Mesendoderm (in vitro differentiated cells): Measurements from ENCODE around the gene VAT1L.

ENCODE experiments used
- DNase-seq: peaks from one replicate; pipeline ENCODE4 v3.0.0; 2013
- H2AK5ac ChIP-seq: 2 replicates; pipeline ENCODE4 v1.6.1; 2013; ENCODE audit warnings: low read length, inconsistent platforms
- H2BK120ac ChIP-seq: 2 replicates; pipeline ENCODE4 v1.6.1; 2013; ENCODE audit warnings: low read depth, mild to moderate bottlenecking, low read length, moderate library complexity, mixed read lengths
- H2BK15ac ChIP-seq: replicated peaks from 2 replicates; pipeline ENCODE4 v1.6.1; 2013; ENCODE audit warnings: low read depth, mild to moderate bottlenecking, moderate library complexity
- H2BK5ac ChIP-seq: 2 replicates; pipeline ENCODE4 v1.6.1; 2013; ENCODE audit warnings: low read length, inconsistent platforms
- H3K18ac ChIP-seq: 2 replicates; pipeline ENCODE4 v1.6.1; 2013; ENCODE audit warnings: mild to moderate bottlenecking, low read length, mixed read lengths
- H3K23ac ChIP-seq: one replicate; pipeline ENCODE4 v1.6.1; 2013; ENCODE audit warnings: low read length
- H3K27ac ChIP-seq: 2 replicates; pipeline ENCODE4 v1.5.1; 2013; ENCODE audit warnings: low read depth, mild to moderate bottlenecking, inconsistent platforms, low read length, moderate library complexity
- H3K27me3 ChIP-seq: 2 replicates; pipeline ENCODE4 v1.6.1; 2013; ENCODE audit warnings: low read length, control low read depth, mild to moderate bottlenecking, inconsistent platforms; ENCODE audit not compliant: insufficient read depth, poor library complexity
- H3K36me3 ChIP-seq: 2 replicates; pipeline ENCODE4 v1.6.1; 2013; ENCODE audit warnings: low read length, inconsistent platforms; ENCODE audit not compliant: control insufficient read depth, insufficient read depth
- H3K4ac ChIP-seq: one replicate; pipeline ENCODE4 v1.6.1; 2013; ENCODE audit warnings: low read depth, mild to moderate bottlenecking, low read length, moderate library complexity
- H3K4me1 ChIP-seq: 2 replicates; pipeline ENCODE4 v1.6.1; 2013; ENCODE audit warnings: low read depth, low read length, inconsistent platforms; ENCODE audit not compliant: control insufficient read depth
- H3K4me2 ChIP-seq: 2 replicates; pipeline ENCODE4 v1.6.1; 2013; ENCODE audit warnings: low read length
- H3K4me3 ChIP-seq: 2 replicates; pipeline ENCODE4 v1.5.1; 2013; ENCODE audit warnings: mild to moderate bottlenecking, low read length
- H3K56ac ChIP-seq: one replicate; pipeline ENCODE4 v1.6.1; 2013; ENCODE audit warnings: low read length
- H3K79me1 ChIP-seq: 2 replicates; pipeline ENCODE4 v1.6.1; 2013; ENCODE audit warnings: low read length, inconsistent platforms
- H3K79me2 ChIP-seq: 2 replicates; pipeline ENCODE4 v1.6.1; 2013; ENCODE audit warnings: mild to moderate bottlenecking, low read length; ENCODE audit not compliant: control insufficient read depth, insufficient read depth
- H3K9ac ChIP-seq: 2 replicates; pipeline ENCODE4 v1.6.1; 2013; ENCODE audit warnings: low read length, inconsistent platforms
- H4K5ac ChIP-seq: one replicate; pipeline ENCODE4 v1.6.1; 2013; ENCODE audit warnings: low read length
- H4K8ac ChIP-seq: one replicate; pipeline ENCODE4 v1.6.1; 2013; ENCODE audit warnings: low read depth, mild to moderate bottlenecking, control low read depth, low read length, moderate library complexity
- WGBS: extraction: QIAGEN DNeasy Blood & Tissue Kit; methylation state at CpG from one replicate; pipeline ENCODE4 v1.1.7; 2013; ENCODE audit warnings: low lambda C conversion rate, missing lambda C conversion rate; ENCODE audit not compliant: insufficient coverage; ENCODE audit errors: extremely low coverage; 5-methylcytosine and 5-hydroxymethylcytosine counted together

VAT1L gene

DNA sequence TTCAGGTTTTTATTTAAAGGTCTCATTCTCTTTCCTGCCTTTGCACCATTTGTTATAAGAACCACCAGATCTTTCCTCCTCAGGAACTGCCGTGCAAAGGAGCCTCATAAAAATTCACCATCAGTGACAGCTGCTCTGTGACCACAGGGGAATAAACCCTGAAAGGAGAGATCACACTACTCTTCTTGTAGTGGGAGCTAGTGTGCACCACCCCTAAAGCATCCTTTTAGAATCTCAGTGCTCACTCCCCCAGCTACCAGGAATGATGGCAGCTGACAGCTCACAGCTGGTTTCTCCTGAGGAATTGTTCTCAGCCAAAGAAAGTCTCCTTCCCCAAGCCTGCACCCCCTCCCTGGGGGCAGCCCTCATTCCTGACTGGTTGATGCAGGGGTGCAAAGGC is 18.7 kb downstream of the VAT1L start:
- H3K18ac ChIP-seq = no peak overlapping the region

DNA sequence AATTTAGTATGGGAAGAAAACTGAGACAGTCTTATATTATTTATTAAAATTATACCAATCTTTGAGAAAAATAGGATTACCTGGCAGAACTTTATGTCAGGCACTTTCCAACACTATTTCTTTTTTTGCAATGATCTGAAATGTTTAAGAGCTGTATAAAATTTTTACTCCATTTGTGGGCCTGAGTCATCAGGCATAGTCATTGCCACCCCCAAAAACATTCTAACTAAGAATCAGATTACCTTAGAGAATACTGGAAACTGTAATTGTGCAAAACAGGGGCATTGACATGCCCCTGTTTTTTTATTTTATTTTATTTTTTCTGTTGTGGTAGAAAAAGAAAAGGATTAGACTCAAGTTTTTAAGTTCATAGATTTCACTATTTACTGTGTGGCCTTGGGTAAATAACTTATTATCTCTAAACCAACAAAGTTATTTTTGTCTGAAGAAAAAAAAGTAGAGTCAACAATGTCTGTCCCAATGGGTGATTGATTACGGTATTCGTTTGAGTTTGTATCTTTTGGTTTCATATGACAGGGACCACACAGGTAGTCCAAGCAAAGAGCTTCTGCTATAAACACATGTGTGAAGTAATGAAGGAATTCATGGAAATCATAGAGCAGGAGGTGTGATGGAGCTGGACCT is 24.6 kb downstream of the VAT1L start:
- Histone ChIP-seq H2BK5ac (no peak overlapping the region), H2BK15ac (no peak overlapping the region), H3K27me3 (no peaks in the 10 kb centered on the region), H3K27ac (no peak overlapping the region), H3K79me2 (no peaks in the 10 kb centered on the region), H3K9ac (no peak overlapping the region), H4K5ac (no peak overlapping the region), H3K18ac (no peak overlapping the region), H3K4me1 (no peaks in the 10 kb centered on the region), H3K56ac (no peak overlapping the region), H3K4me2 (no peak overlapping the region), H3K4ac (no peak overlapping the region), H3K23ac (no peak overlapping the region), H3K36me3 (no peaks in the 10 kb centered on the region), H2AK5ac (no peak overlapping the region), H2BK120ac (no peak overlapping the region), H3K79me1 (no peaks in the 10 kb centered on the region), H4K8ac (no peak overlapping the region), H3K4me3 (no peak overlapping the region)
- no peak for DNase-seq
- no CpG with 5 or more reads among the region's 2 CpGs for WGBS

More for the DNA sequence above, 18.7 kb downstream of the VAT1L start:
- H3K79me1 ChIP-seq = no peaks in the 10 kb centered on the region
- H3K79me2 ChIP-seq = no peaks in the 10 kb centered on the region
- H4K5ac ChIP-seq = no peak overlapping the region
- no peaks in the 10 kb centered on the region for H3K27me3 ChIP-seq
- H2BK120ac ChIP-seq = no peak overlapping the region
- H3K9ac ChIP-seq = no peak overlapping the region
- no peak overlapping the region for H3K23ac ChIP-seq
- no peak for DNase-seq
- H3K4me3 ChIP-seq = no peak overlapping the region
- no peak overlapping the region for H2AK5ac ChIP-seq
- H3K4ac ChIP-seq = no peak overlapping the region
- no CpG with 5 or more reads among the region's 1 CpG for WGBS
- H3K4me1 ChIP-seq = no peaks in the 10 kb centered on the region
- no peak overlapping the region for H3K4me2 ChIP-seq
- H3K27ac ChIP-seq = no peak overlapping the region
- H3K36me3 ChIP-seq = no peaks in the 10 kb centered on the region
- no peak overlapping the region for H2BK5ac ChIP-seq
- H4K8ac ChIP-seq = no peak overlapping the region
- H2BK15ac ChIP-seq = no peak overlapping the region
- no peak overlapping the region for H3K56ac ChIP-seq

DNA sequence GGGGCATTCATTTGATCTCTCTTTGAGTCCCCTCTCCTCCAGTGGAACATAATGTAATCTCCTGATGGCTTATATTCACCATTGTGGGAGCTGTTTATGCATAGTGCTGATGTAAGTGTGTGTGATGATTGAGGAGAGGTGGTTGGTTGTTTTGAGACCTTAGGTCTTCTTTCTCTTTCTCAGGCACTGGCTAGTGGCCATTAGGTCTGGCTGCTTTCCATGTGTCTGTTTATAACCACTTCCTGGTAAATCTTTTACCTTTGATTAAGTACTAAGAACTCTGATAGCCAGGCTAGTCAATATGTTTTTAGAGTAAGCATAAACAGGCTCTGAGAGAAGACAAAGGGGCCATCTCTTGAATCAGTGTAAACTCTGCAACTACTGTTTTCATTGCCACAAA is 27.9 kb downstream of the VAT1L start:
- no peak overlapping the region for H3K4me2 ChIP-seq
- H4K8ac ChIP-seq = no peak overlapping the region
- H3K79me1 ChIP-seq = no peaks in the 10 kb centered on the region
- no peak overlapping the region for H3K4me3 ChIP-seq
- no peaks in the 10 kb centered on the region for H3K79me2 ChIP-seq
- no peak for DNase-seq
- H3K4me1 ChIP-seq = no peaks in the 10 kb centered on the region
- H2BK120ac ChIP-seq = no peak overlapping the region
- H3K18ac ChIP-seq = no peak overlapping the region
- no peak overlapping the region for H2AK5ac ChIP-seq
- no peak overlapping the region for H4K5ac ChIP-seq
- no peak overlapping the region for H2BK5ac ChIP-seq
- H3K36me3 ChIP-seq = peaks cover 2% of the 10 kb centered on the region
- H3K56ac ChIP-seq = peak overlapping the region; percentile 15
- H2BK15ac ChIP-seq = no peak overlapping the region
- H3K23ac ChIP-seq = no peak overlapping the region
- no peak overlapping the region for H3K27ac ChIP-seq
- H3K27me3 ChIP-seq = no peaks in the 10 kb centered on the region
- no peak overlapping the region for H3K9ac ChIP-seq
- no peak overlapping the region for H3K4ac ChIP-seq

DNA sequence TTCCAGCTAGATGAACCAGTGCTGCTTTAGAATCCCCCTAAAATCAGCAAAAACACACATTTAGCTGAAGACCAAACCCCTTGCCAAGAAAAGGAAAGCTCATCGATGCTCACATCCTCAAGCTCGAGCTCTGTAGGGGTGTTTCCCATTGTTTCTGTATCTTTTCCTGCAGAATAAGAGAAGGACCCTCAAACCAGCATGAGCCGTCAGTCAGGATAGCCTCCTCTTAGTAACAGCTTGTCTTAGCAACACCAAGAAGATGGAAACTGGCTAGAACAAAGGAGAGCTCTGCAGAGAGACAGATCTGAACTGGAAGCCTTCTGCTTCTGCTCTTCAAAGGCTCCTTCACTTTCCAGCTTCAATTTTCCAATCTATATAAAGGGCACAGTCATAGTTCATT is 32.0 kb downstream of the VAT1L start:
- no peak overlapping the region for H3K27ac ChIP-seq
- no peaks in the 10 kb centered on the region for H3K27me3 ChIP-seq
- H2BK5ac ChIP-seq = no peak overlapping the region
- no peak overlapping the region for H4K8ac ChIP-seq
- peak overlapping the region; percentile 15 for H3K56ac ChIP-seq
- H3K79me1 ChIP-seq = no peaks in the 10 kb centered on the region
- H2BK120ac ChIP-seq = no peak overlapping the region
- no peak overlapping the region for H2AK5ac ChIP-seq
- H3K23ac ChIP-seq = no peak overlapping the region
- H3K4me2 ChIP-seq = no peak overlapping the region
- H3K18ac ChIP-seq = no peak overlapping the region
- no peak overlapping the region for H3K9ac ChIP-seq
- H3K4me1 ChIP-seq = no peaks in the 10 kb centered on the region
- no peaks in the 10 kb centered on the region for H3K79me2 ChIP-seq
- H3K36me3 ChIP-seq = peaks cover 2% of the 10 kb centered on the region
- H3K4ac ChIP-seq = no peak overlapping the region
- no peak overlapping the region for H2BK15ac ChIP-seq
- no peak overlapping the region for H4K5ac ChIP-seq
- H3K4me3 ChIP-seq = no peak overlapping the region
- no peak for DNase-seq
- no CpG with 5 or more reads among the region's 3 CpGs for whole genome bisulfite sequencing

DNA sequence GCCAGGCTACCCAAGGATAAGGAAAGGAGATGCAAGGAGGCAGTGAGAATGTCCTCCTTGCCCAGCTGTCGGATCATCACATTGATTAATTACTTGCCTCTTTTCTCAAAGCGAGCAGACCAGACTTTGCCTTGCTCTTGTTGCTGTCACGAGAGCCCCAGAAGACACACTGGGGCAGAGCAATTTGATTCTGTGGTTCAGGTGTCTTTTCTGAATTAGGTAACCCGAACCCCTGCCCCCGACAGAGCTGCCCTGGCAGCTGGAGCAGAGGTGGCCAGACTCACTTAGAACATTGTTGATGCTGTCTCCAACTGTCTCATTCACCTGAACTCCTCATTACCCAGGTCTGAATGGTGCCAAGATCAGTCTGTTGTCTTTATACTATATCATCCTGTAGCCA is 34.3 kb downstream of the VAT1L start:
- Histone ChIP-seq H3K79me1 (no peaks in the 10 kb centered on the region), H3K18ac (no peak overlapping the region), H2BK15ac (no peak overlapping the region), H3K36me3 (peaks cover 2% of the 10 kb centered on the region), H3K79me2 (no peaks in the 10 kb centered on the region), H4K8ac (no peak overlapping the region), H3K9ac (no peak overlapping the region), H3K4me1 (no peaks in the 10 kb centered on the region), H3K4me2 (no peak overlapping the region), H2BK120ac (no peak overlapping the region), H3K23ac (no peak overlapping the region), H3K27me3 (no peaks in the 10 kb centered on the region), H3K56ac (no peak overlapping the region), H2BK5ac (no peak overlapping the region), H2AK5ac (no peak overlapping the region), H3K27ac (no peak overlapping the region), H3K4ac (no peak overlapping the region), H4K5ac (no peak overlapping the region), H3K4me3 (no peak overlapping the region)
- no CpG with 5 or more reads among the region's 5 CpGs for WGBS
- DNase-seq = no peak

DNA sequence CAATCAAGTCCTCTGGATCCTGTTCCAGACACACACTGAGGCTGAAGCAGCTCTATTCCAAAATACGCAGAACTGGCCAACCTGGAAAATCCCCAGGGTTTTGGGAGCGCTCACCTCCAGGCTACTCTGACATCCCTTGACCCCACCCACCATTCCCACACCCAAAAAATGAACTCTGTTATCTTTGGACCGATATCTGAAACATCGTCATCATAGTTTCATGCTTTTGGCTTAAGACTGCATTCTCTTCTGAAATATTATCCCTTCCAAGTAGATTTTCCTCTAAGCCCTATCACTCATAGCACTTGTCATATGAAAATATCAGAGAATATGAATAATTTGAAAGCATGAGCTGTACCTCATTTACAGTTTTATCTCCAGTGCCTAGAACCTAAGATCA is 34.7 kb downstream of the VAT1L start:
- Histone ChIP-seq H2BK120ac (no peak overlapping the region), H3K36me3 (peaks cover 2% of the 10 kb centered on the region), H3K79me2 (no peaks in the 10 kb centered on the region), H3K56ac (no peak overlapping the region), H3K18ac (no peak overlapping the region), H2AK5ac (no peak overlapping the region), H3K4me1 (no peaks in the 10 kb centered on the region), H4K5ac (no peak overlapping the region), H2BK5ac (no peak overlapping the region), H3K27ac (no peak overlapping the region), H3K4me2 (no peak overlapping the region), H3K4me3 (no peak overlapping the region), H3K27me3 (no peaks in the 10 kb centered on the region), H2BK15ac (no peak overlapping the region), H3K9ac (no peak overlapping the region), H3K4ac (no peak overlapping the region), H3K23ac (no peak overlapping the region), H4K8ac (no peak overlapping the region), H3K79me1 (no peaks in the 10 kb centered on the region)
- WGBS = no CpG with 5 or more reads among the region's 4 CpGs
- DNase-seq = no peak
